Activated naive CD8-positive, alpha-beta T cell (primary cell): ENCODE measurements around the gene EME2.

Source experiments
- H3K27ac Mint-ChIP-seq: one replicate; pipeline ENCODE4 v1.8.0; 2021; ENCODE audit warnings: mixed read lengths
- H3K27me3 Mint-ChIP-seq: one replicate; pipeline ENCODE4 v1.8.0; 2021; ENCODE audit warnings: mixed read lengths
- H3K36me3 Mint-ChIP-seq: one replicate; pipeline ENCODE4 v1.8.0; 2021; ENCODE audit warnings: mixed read lengths
- H3K4me1 Mint-ChIP-seq: one replicate; pipeline ENCODE4 v1.8.0; 2021; ENCODE audit warnings: low read depth, mixed read lengths
- H3K4me3 Mint-ChIP-seq: one replicate; pipeline ENCODE4 v1.8.0; 2021; ENCODE audit warnings: mild to moderate bottlenecking, mixed read lengths
- H3K9me3 Mint-ChIP-seq: one replicate; pipeline ENCODE4 v1.8.0; 2021; ENCODE audit warnings: low read depth, mixed read lengths

EME2 gene

GRCh38 chr16:1786242-1787055, 13.8 kb downstream of the EME2 start:
- no peak overlapping the region for H3K27ac Mint-ChIP-seq
- no peaks in the 10 kb centered on the region for H3K36me3 Mint-ChIP-seq
- H3K27me3 Mint-ChIP-seq = no peaks in the 10 kb centered on the region
- no peak overlapping the region for H3K4me3 Mint-ChIP-seq
- no peaks in the 10 kb centered on the region for H3K9me3 Mint-ChIP-seq
- H3K4me1 Mint-ChIP-seq = peaks cover 18% of the 10 kb centered on the region

DNA sequence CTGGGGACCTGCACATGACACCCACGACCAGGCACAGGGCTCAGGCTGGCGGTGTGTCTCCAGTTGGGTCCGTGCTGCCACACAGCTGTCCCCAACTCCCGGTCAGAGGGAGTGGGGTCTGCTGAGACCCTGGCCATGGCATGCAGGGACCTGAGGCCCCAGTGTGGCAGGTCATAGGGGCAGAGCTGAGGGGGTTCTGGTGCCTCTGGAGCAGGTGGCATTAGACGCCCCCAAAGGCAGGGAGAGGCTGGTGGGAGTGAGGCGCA, 14.4 kb downstream of the EME2 start:
- Mint-ChIP-seq H3K27me3 (no peaks in the 10 kb centered on the region), H3K9me3 (no peaks in the 10 kb centered on the region), H3K4me3 (no peak overlapping the region), H3K4me1 (peaks cover 14% of the 10 kb centered on the region), H3K36me3 (no peaks in the 10 kb centered on the region), H3K27ac (no peak overlapping the region)

DNA sequence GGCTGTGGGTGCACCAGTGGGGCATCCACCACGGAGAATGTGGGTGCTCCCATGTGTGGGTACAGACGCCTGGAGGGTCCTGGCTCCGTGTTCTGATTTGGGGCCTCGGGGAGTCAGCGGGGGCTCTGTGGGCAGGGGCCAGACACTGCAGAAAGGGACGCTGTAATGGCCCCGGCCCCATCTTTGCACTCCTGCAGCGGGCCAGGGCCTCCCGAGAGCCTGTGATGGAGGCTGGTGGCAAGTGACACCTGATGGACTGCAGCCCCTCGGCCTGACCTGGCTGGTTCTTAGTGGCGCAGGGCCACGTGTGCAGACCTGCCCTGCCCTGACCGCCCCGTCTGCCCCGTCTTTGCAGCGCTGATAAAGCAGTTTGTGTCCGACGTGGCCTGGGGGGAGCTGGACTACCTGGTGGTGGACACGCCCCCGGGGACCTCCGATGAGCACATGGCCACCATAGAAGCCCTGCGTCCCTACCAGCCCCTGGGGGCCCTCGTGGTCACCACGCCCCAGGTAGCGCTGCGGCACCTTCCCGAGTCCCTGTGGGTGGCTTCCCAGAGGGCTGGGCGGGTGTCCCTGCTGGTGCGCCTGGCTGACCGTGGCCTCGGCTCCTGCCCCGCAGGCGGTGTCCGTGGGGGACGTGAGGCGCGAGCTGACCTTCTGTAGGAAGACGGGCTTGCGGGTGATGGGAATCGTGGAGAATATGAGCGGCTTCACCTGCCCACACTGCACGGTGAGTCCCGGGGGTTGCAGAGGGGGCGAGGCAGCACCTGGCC, 14.9 kb downstream of the EME2 start:
- no peak overlapping the region for H3K4me3 Mint-ChIP-seq
- H3K4me1 Mint-ChIP-seq = peaks cover 14% of the 10 kb centered on the region
- H3K9me3 Mint-ChIP-seq = no peaks in the 10 kb centered on the region
- no peaks in the 10 kb centered on the region for H3K27me3 Mint-ChIP-seq
- H3K36me3 Mint-ChIP-seq = no peaks in the 10 kb centered on the region
- no peak overlapping the region for H3K27ac Mint-ChIP-seq

DNA sequence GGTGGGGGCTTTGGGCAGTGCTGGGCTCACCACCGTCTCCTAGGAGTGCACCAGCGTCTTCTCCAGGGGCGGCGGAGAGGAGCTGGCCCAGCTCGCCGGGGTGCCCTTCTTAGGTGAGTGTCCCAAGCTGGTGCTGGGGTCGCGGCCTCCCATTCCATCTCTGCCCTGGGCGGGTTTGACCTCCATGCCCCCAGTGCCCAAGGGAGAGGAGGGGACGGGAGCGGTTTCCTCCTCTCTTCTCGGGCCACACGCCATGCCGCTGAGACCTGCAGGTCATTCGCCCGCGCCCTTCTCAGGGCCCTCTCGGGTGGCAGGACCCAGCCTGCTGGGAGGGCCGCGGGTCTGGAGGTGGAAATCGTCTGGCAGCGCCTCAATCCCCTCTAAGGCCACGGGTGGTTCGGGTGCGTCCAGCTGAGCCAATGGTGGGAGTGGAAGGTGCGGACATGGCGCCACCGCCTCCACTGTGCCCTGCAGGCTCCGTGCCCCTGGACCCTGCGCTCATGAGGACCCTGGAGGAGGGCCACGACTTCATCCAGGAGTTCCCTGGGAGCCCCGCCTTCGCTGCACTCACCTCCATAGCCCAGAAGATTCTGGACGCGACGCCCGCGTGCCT, 15.6 kb downstream of the EME2 start:
- Mint-ChIP-seq H3K9me3 (no peaks in the 10 kb centered on the region), H3K36me3 (no peaks in the 10 kb centered on the region), H3K27me3 (no peaks in the 10 kb centered on the region), H3K4me1 (peaks cover 14% of the 10 kb centered on the region), H3K27ac (no peak overlapping the region), H3K4me3 (no peak overlapping the region)

- H3K4me3 Mint-ChIP-seq = no peak overlapping the region
- H3K27ac Mint-ChIP-seq = no peak overlapping the region
- no peaks in the 10 kb centered on the region for H3K9me3 Mint-ChIP-seq
- H3K4me1 Mint-ChIP-seq = peaks cover 10% of the 10 kb centered on the region
- H3K27me3 Mint-ChIP-seq = no peaks in the 10 kb centered on the region
- H3K36me3 Mint-ChIP-seq = no peaks in the 10 kb centered on the region
These were observed 16.1 kb downstream of the EME2 start for GRCh38 chr16:1788708-1789100.

DNA sequence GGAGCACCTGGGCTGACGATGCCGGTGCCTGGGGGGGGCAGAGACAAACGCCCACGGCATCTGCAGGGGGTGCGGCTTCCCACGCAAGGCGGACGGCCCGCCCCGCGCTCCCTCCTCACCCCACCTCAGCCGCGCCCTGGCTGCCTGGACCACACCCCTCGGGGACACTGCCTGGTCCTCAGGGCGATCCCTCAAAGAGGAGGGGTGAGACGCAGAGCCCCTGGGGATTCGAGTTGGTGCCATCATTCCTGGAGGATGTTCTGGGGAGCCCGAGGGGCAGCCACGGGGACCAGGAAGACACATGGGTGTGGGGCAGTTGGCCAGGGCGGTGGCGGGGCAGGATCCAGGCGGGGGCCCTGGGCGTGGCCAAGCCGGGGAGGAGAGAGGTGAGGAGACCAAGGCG, 17.0 kb downstream of the EME2 start:
- no peaks in the 10 kb centered on the region for H3K36me3 Mint-ChIP-seq
- no peaks in the 10 kb centered on the region for H3K9me3 Mint-ChIP-seq
- H3K4me1 Mint-ChIP-seq = peaks cover 6% of the 10 kb centered on the region
- no peak overlapping the region for H3K4me3 Mint-ChIP-seq
- no peaks in the 10 kb centered on the region for H3K27me3 Mint-ChIP-seq
- H3K27ac Mint-ChIP-seq = no peak overlapping the region

DNA sequence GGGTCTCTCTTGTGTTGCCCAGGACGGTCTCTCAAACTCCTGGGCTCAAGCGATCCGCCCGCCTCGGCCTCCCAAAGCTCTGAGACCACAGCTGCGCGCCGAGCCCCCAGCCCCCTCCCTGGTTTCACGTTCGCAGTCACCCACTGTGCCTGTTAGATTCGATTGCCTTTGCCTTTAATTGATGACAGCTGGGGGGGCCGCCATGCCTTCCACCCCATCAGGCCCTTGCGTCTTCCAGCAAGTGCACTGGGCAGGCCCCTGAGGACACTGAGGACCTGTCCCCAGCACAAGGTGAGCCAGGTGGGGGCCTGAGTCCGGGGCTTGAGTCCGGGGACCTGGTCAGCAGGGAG, 17.6 kb downstream of the EME2 start:
- Mint-ChIP-seq H3K4me3 (no peak overlapping the region), H3K4me1 (peaks cover 2% of the 10 kb centered on the region), H3K27me3 (no peaks in the 10 kb centered on the region), H3K36me3 (no peaks in the 10 kb centered on the region), H3K9me3 (no peaks in the 10 kb centered on the region), H3K27ac (no peak overlapping the region)

DNA sequence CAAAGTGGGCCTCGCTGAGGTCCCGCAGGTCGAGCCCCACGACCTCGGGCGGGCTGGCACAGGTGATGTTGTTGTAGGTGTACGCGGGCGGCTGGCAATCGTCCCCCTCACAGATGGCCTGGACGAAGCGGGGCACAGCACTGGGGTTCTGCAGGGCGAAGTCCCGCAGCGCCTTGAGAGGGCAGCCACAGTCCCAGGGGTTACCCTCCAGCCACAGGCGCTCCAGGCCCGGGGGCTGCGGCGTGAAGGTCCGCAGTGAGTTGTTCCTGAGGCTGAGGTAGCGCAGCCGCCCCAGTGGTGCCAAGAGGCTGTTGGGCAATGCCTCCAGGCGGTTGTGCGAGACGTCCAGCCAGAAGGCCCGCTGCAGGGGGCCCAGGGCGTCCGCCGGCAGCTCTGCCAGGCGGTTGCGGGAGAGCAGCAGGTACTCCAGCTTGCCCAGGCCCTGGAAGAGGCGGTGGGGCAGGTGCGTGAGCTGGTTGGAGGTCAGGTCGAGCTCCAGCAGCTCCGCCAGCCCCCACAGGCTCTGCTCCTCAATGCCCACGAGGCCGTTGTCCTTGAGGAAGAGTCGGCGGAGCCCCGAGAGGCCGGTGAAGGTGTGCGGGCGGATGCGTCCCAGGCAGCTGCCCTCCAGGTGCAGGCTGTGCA, 18.1 kb downstream of the EME2 start:
- no peaks in the 10 kb centered on the region for H3K36me3 Mint-ChIP-seq
- H3K27ac Mint-ChIP-seq = no peak overlapping the region
- H3K4me1 Mint-ChIP-seq = peaks cover 2% of the 10 kb centered on the region
- H3K4me3 Mint-ChIP-seq = no peak overlapping the region
- H3K9me3 Mint-ChIP-seq = no peaks in the 10 kb centered on the region
- H3K27me3 Mint-ChIP-seq = no peaks in the 10 kb centered on the region

- Mint-ChIP-seq H3K4me1 (peaks cover 2% of the 10 kb centered on the region), H3K9me3 (no peaks in the 10 kb centered on the region), H3K27ac (no peak overlapping the region), H3K36me3 (no peaks in the 10 kb centered on the region), H3K27me3 (no peaks in the 10 kb centered on the region), H3K4me3 (no peak overlapping the region)
These were observed 18.8 kb downstream of the EME2 start for GRCh38 chr16:1791256-1791942.

- Mint-ChIP-seq H3K27me3 (no peaks in the 10 kb centered on the region), H3K36me3 (peaks cover 1% of the 10 kb centered on the region), H3K27ac (no peak overlapping the region), H3K9me3 (no peaks in the 10 kb centered on the region), H3K4me3 (no peak overlapping the region), H3K4me1 (peaks cover 2% of the 10 kb centered on the region)
These were observed 19.6 kb downstream of the EME2 start for GRCh38 chr16:1791943-1792812.

DNA sequence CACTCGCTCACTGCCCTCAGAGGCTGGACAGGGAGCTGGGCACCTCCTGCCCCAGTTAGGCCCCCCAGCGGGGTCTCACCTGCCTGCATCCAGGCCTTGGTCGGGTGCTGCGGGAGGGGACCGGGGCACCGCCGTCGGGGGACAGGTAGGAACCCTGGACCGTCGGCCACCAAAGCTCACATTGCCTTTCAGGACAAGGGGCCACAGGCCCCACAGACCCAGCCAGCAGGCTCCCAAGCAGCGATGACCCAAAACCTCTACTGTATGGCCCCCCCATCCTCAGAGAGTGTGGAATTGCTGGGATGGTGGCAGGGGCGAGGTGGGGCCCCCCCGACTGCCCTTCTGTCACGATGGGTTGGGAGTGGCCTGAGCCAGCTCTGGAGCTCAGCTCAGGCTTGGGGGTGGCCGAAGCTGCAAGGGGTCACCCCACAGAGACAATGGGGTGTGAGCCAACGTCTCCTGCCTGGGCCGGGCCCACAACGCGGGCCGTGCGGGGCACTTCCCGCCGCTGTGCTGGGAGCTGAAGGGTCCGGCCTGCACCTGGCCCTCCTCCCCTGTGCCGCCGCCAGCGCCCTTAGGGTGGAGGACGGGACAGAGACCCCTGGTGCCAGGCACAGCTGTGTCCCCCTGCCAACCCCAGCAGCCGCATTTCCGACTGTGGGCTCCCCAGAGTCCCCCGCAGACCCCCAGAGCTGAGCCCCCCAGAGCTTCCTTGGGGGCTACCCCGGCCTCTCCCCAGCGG, 20.4 kb downstream of the EME2 start:
- H3K9me3 Mint-ChIP-seq = no peaks in the 10 kb centered on the region
- peaks cover 2% of the 10 kb centered on the region for H3K36me3 Mint-ChIP-seq
- H3K4me1 Mint-ChIP-seq = peaks cover 2% of the 10 kb centered on the region
- no peak overlapping the region for H3K27ac Mint-ChIP-seq
- H3K27me3 Mint-ChIP-seq = no peaks in the 10 kb centered on the region
- H3K4me3 Mint-ChIP-seq = no peak overlapping the region

DNA sequence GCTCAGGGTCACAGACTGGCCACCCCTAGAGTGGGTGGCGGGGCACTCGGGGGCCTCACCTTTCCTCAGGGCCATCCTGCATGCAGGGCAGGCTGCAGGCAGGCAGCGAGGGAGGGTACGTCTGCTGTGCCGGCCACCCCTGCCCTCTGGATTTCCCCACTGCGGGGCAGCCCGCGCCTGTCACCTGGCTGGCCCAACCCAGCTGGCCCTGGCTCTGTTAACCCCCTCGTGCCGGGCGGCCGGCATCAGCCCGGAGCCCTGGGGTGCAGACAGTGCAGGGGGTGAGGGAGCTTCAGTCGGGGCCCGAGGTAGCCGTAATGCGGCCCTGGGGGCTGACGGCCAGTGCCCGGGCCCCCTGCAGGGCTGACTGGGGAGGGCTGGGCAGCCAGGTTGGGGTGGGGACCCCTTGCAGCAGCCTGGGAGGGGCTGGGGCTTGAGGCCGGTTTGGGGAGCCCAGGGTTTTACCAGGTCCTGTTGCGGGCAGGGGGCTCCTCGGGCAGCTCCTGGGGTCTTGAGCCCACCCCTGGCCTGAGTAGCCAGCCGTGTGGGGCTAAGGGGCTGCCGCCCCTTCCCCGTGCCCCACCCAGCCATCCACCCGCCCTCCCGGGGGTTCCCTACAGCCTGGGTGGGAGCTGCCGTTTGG, 21.1 kb downstream of the EME2 start, which contains the start of gene IGFALS:
Gene IGFALS, minus strand, starts transcription at position 128 of the 643 bp plus-strand sequence. Its CDS starts 53 bp downstream, at position 75.
- Mint-ChIP-seq H3K9me3 (no peaks in the 10 kb centered on the region), H3K36me3 (peaks cover 2% of the 10 kb centered on the region)

GRCh38 chr16:1794221-1794871, 21.7 kb downstream of the EME2 start:
- no peaks in the 10 kb centered on the region for H3K9me3 Mint-ChIP-seq

More for the DNA sequence above, 21.1 kb downstream of the EME2 start, which contains the start of gene IGFALS:
- no peak within 1 kb of the TSS for H3K27ac Mint-ChIP-seq
- no peak within 1 kb of the TSS for H3K4me3 Mint-ChIP-seq
- H3K4me1 Mint-ChIP-seq = peaks cover 2% of the 10 kb centered on the region
- no peaks in the 10 kb centered on the region for H3K27me3 Mint-ChIP-seq

More at GRCh38 chr16:1794221-1794871, 21.7 kb downstream of the EME2 start:
- Mint-ChIP-seq H3K36me3 (peaks cover 2% of the 10 kb centered on the region), H3K4me1 (no peaks in the 10 kb centered on the region), H3K27ac (no peak overlapping the region), H3K4me3 (no peak overlapping the region), H3K27me3 (no peaks in the 10 kb centered on the region)
